Right lobe of liver (tissue), 4 donors: Measurements from ENCODE around the gene RASGRP4.

ENCODE experiments used
- CTCF ChIP-seq, 4 donors: fragments of 200-600 bp in 3 of 4; fragments of 450-650 bp in 1 of 4; IDR thresholded peaks; one replicate each; pipeline versions ENCODE4 v1.5.1 to v1.8.0; 2016 to 2022; ENCODE audit warnings: antibody characterized with exemption in 4 of 4, mild to moderate bottlenecking in 2 of 4
- POLR2A ChIP-seq: fragments of 450-650 bp; IDR thresholded peaks from one replicate; pipeline ENCODE4 v1.6.1; 2017; ENCODE audit warnings: antibody characterized with exemption, mild to moderate bottlenecking
- donor health status: DM: no; HTN: no; CAD: no.
- donor health status: DM: no; HTN: no; CAD: no.
- donor health status: DM: no; HTN: yes; CAD: no.

GRCh38 chr19:38375098-38375493 is 50.9 kb downstream of the RASGRP4 start:
- TF ChIP-seq POLR2A (no peak), CTCF (IDR thresholded peaks at IDR 0.05) (no peak)
